K562 (cell line): ENCODE measurements around the gene ETV7. TPM values are rescaled to one million over a fixed set of nuclear protein-coding genes. Genes with fewer than 3 reads are reported as not detected.

Source experiments
- ARID2 ChIP-seq: fragments of 450-650 bp; IDR thresholded peaks from 2 replicates; pipeline ENCODE4 v1.6.1; 2017; ENCODE audit warnings: antibody characterized with exemption, mild to moderate bottlenecking
- ARID3A ChIP-seq: IDR thresholded peaks from 2 replicates; pipeline ENCODE4 v1.6.1; 2012; ENCODE audit warnings: low read depth, low read length, improper control_type of control experiment, borderline replicate concordance
- ELF4 ChIP-seq: fragments of 450-650 bp; formaldehyde crosslinking; IDR thresholded peaks from 2 replicates; pipeline ENCODE4 v1.4.0; 2022; ENCODE audit warnings: missing genetic modification characterization
- EZH2 ChIP-seq: IDR thresholded peaks from 2 replicates; pipeline ENCODE4 v1.6.1; 2012; ENCODE audit warnings: low read depth, mild to moderate bottlenecking, inconsistent platforms, low read length, borderline replicate concordance
- FOXP4 ChIP-seq: sonication (generic); formaldehyde crosslinking; IDR thresholded peaks from 2 replicates; pipeline ENCODE4 v1.8.0; 2022; ENCODE audit warnings: mild to moderate bottlenecking, missing genetic modification reagents, borderline replicate concordance
- HCFC1 ChIP-seq: IDR thresholded peaks from 2 replicates; pipeline ENCODE4 v1.6.1; 2012; ENCODE audit warnings: low read depth, low read length, improper control_type of control experiment
- HMGXB4 ChIP-seq: sonication (generic); formaldehyde crosslinking; IDR thresholded peaks from 2 replicates; pipeline ENCODE4 v1.8.1; 2023; ENCODE audit warnings: mild to moderate bottlenecking, missing genetic modification reagents
- HNRNPL ChIP-seq: fragments of 200-400 bp; formaldehyde crosslinking; IDR thresholded peaks from 2 replicates; pipeline ENCODE4 v1.6.1; 2017; ENCODE audit warnings: low read depth, mild to moderate bottlenecking, low read length
- KDM5B ChIP-seq: fragments of 200-600 bp; sonication (generic); IDR thresholded peaks from 2 replicates; pipeline ENCODE4 v1.6.1; 2012; ENCODE audit warnings: low read depth, mild to moderate bottlenecking, moderate library complexity, low read length, control low read depth, inconsistent platforms; ENCODE audit not compliant: insufficient replicate concordance
- KLF13 ChIP-seq: fragments of 450-650 bp; IDR thresholded peaks from 2 replicates; pipeline ENCODE4 v1.6.1; 2016; ENCODE audit warnings: missing genetic modification characterization, low read depth, mild to moderate bottlenecking, missing compliant biosample characterization, moderate library complexity, borderline replicate concordance
- MAFF ChIP-seq: IDR thresholded peaks from 2 replicates; pipeline ENCODE4 v1.6.1; 2012; ENCODE audit warnings: low read length, improper control_type of control experiment
- MCM3 ChIP-seq: fragments of 450-650 bp; IDR thresholded peaks from 2 replicates; pipeline ENCODE4 v1.6.1; 2016
- NCOR1 ChIP-seq: fragments of 450-650 bp; IDR thresholded peaks from 2 replicates; pipeline ENCODE4 v1.6.1; 2016; ENCODE audit warnings: mild to moderate bottlenecking, moderate library complexity
- RBM15 ChIP-seq: fragments of 200-400 bp; formaldehyde crosslinking; IDR thresholded peaks from 2 replicates; pipeline ENCODE4 v1.6.1; 2018; ENCODE audit warnings: mild to moderate bottlenecking, low read length, moderate library complexity; ENCODE audit not compliant: insufficient read depth
- RBM17 ChIP-seq: fragments of 200-400 bp; formaldehyde crosslinking; IDR thresholded peaks from 2 replicates; pipeline ENCODE4 v1.6.1; 2017; ENCODE audit warnings: low read depth, mild to moderate bottlenecking, low read length, borderline replicate concordance
- RFX7 ChIP-seq: fragments of 250-450 bp; sonication (Bioruptor Pico); IDR thresholded peaks from 2 replicates; pipeline ENCODE4 v1.5.1; 2021; ENCODE audit warnings: mild to moderate bottlenecking
- SAP30 ChIP-seq: fragments of 200-600 bp; sonication (generic); IDR thresholded peaks from 2 replicates; pipeline ENCODE4 v1.6.1; 2012; ENCODE audit warnings: borderline replicate concordance, low read depth, mild to moderate bottlenecking, moderate library complexity, low read length, control low read depth, inconsistent platforms; ENCODE audit not compliant: insufficient read depth, poor library complexity, severe bottlenecking
- VEZF1 ChIP-seq: fragments of 200-800 bp; sonication (Bioruptor generic); IDR thresholded peaks from 2 replicates; pipeline ENCODE4 v1.6.1; 2017; ENCODE audit warnings: missing genetic modification characterization, missing compliant biosample characterization
- ZC3H8 ChIP-seq: fragments of 450-650 bp; IDR thresholded peaks from 2 replicates; pipeline ENCODE4 v1.6.1; 2017
- ZNF12 ChIP-seq: sonication (generic); formaldehyde crosslinking; IDR thresholded peaks from 2 replicates; pipeline ENCODE4 v1.4.0; 2020; ENCODE audit warnings: mild to moderate bottlenecking, missing genetic modification reagents
- ZNF239 ChIP-seq: fragments of 250-450 bp; sonication (Bioruptor Pico); IDR thresholded peaks from 2 replicates; pipeline ENCODE4 v1.4.0; 2020; ENCODE audit warnings: mild to moderate bottlenecking
- ZNF408 ChIP-seq: fragments of 250-450 bp; sonication (Bioruptor Pico); IDR thresholded peaks from 2 replicates; pipeline ENCODE4 v1.4.0; 2020; ENCODE audit warnings: low read depth, mild to moderate bottlenecking, moderate library complexity
- polyA plus RNA-seq, 8 experiments: library from polyadenylated mRNA; depleted of rRNA in 4 of 8; stranded (reverse) in 5 of 8; unstranded in 3 of 8; fragments of >200 nt; fragmentation: Nextera tagmentation in 2 of 8; fragmentation: Illumina TruSeq in 1 of 8; extraction: Ambion mirVana in 2 of 8; extraction: Trizol in 1 of 8; gene quantifications; 2 replicates each; pipeline versions ENCODE4 v1.2.1 to v1.2.3, GENCODE V29; 2011 to 2014; ENCODE audit warnings: inconsistent platforms in 1 of 8, missing spikeins in 1 of 8
- total RNA-seq, 7 experiments: library from RNA; depleted of rRNA in 6 of 7; stranded (reverse); fragments of >200 nt in 6 of 7; fragmentation: Illumina TruSeq in 2 of 7; extraction: Trizol in 2 of 7; gene quantifications; 2 replicates each; pipeline versions ENCODE4 v1.2.1 to v1.2.3, GENCODE V29; 2011 to 2021; ENCODE audit warnings: low replicate concordance in 1 of 7

Gene ETV7
- total and polyA plus RNA-seq, 9 of the 15 experiments (the other 6 are each of a cell fraction or from before 2014, with no cell fraction given), result 0.07 to 0.22 (median 0.14) TPM; not detected in 3

- no peak for TF ChIP-seq FOXP4 (CRISPR knock-in tag)
- no peak for TF ChIP-seq ZNF12 (CRISPR knock-in tag)
- TF ChIP-seq ARID3A, result 0 out of 2 replicates have a peak, but pooled peaks have one; percentile 18
- no peak for TF ChIP-seq HNRNPL
- no peak for TF ChIP-seq MCM3
- no peak for TF ChIP-seq MAFF
- TF ChIP-seq RFX7 (CRISPR knock-in tag), result 0 out of 2 replicates have a peak, but pooled peaks have one; percentile 40
- TF ChIP-seq NCOR1, result no peak
- no peak for TF ChIP-seq RBM17
- no peak for TF ChIP-seq RBM15
- no peak for TF ChIP-seq SAP30
- no peak for TF ChIP-seq ZC3H8
- no peak for TF ChIP-seq ZNF239 (CRISPR knock-in tag)
- no peak for TF ChIP-seq ZNF408 (CRISPR knock-in tag)
- TF ChIP-seq HCFC1, result peak; percentile 59
- TF ChIP-seq HMGXB4 (CRISPR knock-in tag), result no peak; the same call in 1 of the 2 replicates
- TF ChIP-seq KDM5B, result no peak
- TF ChIP-seq ELF4 (CRISPR knock-in tag), result no peak
- TF ChIP-seq VEZF1, result peak; percentile 82
- TF ChIP-seq ARID2, result 0 out of 2 replicates have a peak, but pooled peaks have one; percentile 28
- no peak for TF ChIP-seq EZH2
- no peak for TF ChIP-seq KLF13 (tag)
These were observed 35.8 kb upstream of the ETV7 start (continued) for GRCh38 chr6:36423101-36423824.
